ENCODE measurements around the gene WDR81. TPM values are rescaled to one million over a fixed set of nuclear protein-coding genes. Genes with fewer than 3 reads are reported as not detected.
A peak's percentile ranks its signal among the peaks of the same experiment; 100 is the strongest.
"Not testable (repeated sequence)": the region's sequence is repeated elsewhere in the genome, so short reads cannot be mapped to it uniquely, and the experiment has no call there.

WDR81 gene
- total RNA-seq, 1 experiment from 2014 or later = 14.3 TPM

- no peak for DNase-seq
- no peaks in the 10 kb centered on the region for H3K36me3 ChIP-seq (replicated peaks; ENCODE audit: control insufficient read depth, insufficient read depth, low read length)
- no peaks in the 10 kb centered on the region for H3K27me3 ChIP-seq (ENCODE audit: control insufficient read depth, insufficient read depth, low read length)
- no peak overlapping the region for H3K4me3 ChIP-seq (ENCODE audit: insufficient read depth, low read depth, low read length)
These were observed 7.8 kb downstream of the WDR81 start for GRCh38 chr17:1732241-1732832.

GRCh38 chr17:1732833-1733321 lies 8.4 kb downstream of the WDR81 start:
- no peaks in the 10 kb centered on the region for H3K27me3 ChIP-seq (ENCODE audit: control insufficient read depth, insufficient read depth, low read length)
- no peak for DNase-seq

GRCh38 chr17:1733759-1734158 lies 9.3 kb downstream of the WDR81 start:
- no peaks in the 10 kb centered on the region for H3K36me3 ChIP-seq (replicated peaks; ENCODE audit: control insufficient read depth, insufficient read depth, low read length)
- DNase-seq = peak; percentile 47
- no peaks in the 10 kb centered on the region for H3K27me3 ChIP-seq (ENCODE audit: control insufficient read depth, insufficient read depth, low read length)
- H3K4me3 ChIP-seq (ENCODE audit: insufficient read depth, low read depth, low read length) = no peak overlapping the region

More at GRCh38 chr17:1732833-1733321, 8.4 kb downstream of the WDR81 start:
- H3K4me3 ChIP-seq (ENCODE audit: insufficient read depth, low read depth, low read length) = no peak overlapping the region
- H3K36me3 ChIP-seq (replicated peaks; ENCODE audit: control insufficient read depth, insufficient read depth, low read length) = no peaks in the 10 kb centered on the region

GRCh38 chr17:1735418-1735817 lies 10.9 kb downstream of the WDR81 start:
- Histone ChIP-seq H3K27me3 (ENCODE audit: control insufficient read depth, insufficient read depth, low read length) (no peaks in the 10 kb centered on the region), H3K4me3 (ENCODE audit: insufficient read depth, low read depth, low read length) (no peak overlapping the region), H3K36me3 (replicated peaks; ENCODE audit: control insufficient read depth, insufficient read depth, low read length) (no peaks in the 10 kb centered on the region)
- peak; percentile 67 for DNase-seq

DNA sequence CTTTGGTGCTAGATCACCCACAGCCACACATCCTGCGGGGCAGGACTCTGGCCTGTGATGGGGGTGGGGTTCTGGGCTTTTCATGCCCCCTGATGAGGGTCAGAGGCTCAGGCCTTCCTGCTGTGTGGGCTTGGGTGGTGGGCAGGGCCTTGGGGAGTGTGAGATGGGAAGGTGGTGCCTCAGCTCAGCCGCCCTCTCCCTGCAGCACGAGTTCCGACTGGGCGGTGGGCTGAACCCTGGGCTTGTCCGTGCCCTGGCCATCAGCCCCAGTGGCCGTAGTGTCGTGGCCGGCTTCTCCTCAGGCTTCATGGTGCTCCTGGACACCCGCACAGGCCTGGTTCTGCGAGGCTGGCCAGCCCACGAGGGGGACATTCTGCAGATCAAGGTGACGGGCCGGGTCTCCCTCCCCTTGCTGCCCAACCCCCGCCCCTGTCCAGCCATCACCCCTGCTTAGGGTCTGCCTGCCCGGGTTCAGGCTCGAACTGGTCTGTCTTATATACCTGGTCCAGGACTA lies 11.4 kb downstream of the WDR81 start:
- Histone ChIP-seq H3K36me3 (replicated peaks; ENCODE audit: control insufficient read depth, insufficient read depth, low read length) (no peaks in the 10 kb centered on the region), H3K4me3 (ENCODE audit: insufficient read depth, low read depth, low read length) (no peak overlapping the region), H3K27me3 (ENCODE audit: control insufficient read depth, insufficient read depth, low read length) (no peaks in the 10 kb centered on the region)
- DNase-seq = peak; percentile 80

DNA sequence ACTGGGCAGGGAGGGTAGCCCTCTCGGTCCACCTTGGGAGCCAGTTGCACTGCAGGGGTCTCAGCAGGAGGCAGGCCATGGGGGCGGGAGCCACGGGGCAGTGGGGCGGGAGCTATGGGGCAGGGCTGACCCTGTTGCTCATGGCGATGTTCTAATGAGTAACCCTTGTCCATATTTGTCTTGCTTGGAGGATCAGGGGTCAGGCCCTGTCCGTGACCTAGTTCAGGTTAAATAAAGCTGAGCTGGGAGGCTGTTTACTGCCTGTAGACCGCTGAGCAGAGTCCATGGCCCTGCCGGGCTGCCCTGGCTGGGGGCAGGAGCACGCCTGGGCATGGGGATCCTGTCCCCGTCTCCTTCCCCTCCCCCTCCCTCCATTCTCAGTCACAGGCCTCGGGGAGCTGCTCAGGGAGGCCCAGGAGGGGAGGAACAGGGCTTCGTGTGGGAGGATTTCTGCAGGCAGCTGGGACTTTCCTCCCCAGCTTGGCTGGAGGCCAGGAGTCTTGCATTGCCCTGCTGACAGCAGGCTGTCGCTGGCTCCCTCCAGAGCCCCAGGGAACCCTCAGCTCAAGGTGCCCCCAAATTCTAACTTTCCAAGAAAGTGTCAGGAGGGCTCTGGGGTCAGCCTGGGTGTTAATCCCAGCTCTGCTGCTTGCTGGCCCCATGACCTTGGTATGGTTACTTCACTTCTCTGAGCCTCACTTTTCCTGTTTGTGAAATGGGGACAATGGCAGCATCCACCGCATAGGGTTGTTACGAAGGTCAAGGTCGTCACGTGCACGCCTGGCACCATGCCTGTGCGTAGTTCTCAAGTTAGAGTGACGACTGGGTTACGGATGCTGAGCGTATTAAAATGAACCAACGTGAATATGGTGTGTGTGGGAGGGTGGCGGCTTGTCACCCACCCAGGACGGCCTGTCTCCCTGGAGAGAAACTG lies 12.1 kb downstream of the WDR81 start:
- H3K36me3 ChIP-seq (replicated peaks; ENCODE audit: control insufficient read depth, insufficient read depth, low read length) = no peaks in the 10 kb centered on the region
- DNase-seq = peak; percentile 85
- H3K27me3 ChIP-seq (ENCODE audit: control insufficient read depth, insufficient read depth, low read length) = no peaks in the 10 kb centered on the region
- no peak overlapping the region for H3K4me3 ChIP-seq (ENCODE audit: insufficient read depth, low read depth, low read length)

- no peak for DNase-seq
- H3K4me3 ChIP-seq (ENCODE audit: insufficient read depth, low read depth, low read length) = no peak overlapping the region
- no peaks in the 10 kb centered on the region for H3K27me3 ChIP-seq (ENCODE audit: control insufficient read depth, insufficient read depth, low read length)
- H3K36me3 ChIP-seq (replicated peaks; ENCODE audit: control insufficient read depth, insufficient read depth, low read length) = no peaks in the 10 kb centered on the region
These were observed 13.2 kb downstream of the WDR81 start for GRCh38 chr17:1737531-1738291.

- DNase-seq; H3K4me3 ChIP-seq (ENCODE audit: insufficient read depth, low read depth, low read length); H3K27me3 ChIP-seq (ENCODE audit: control insufficient read depth, insufficient read depth, low read length); H3K36me3 ChIP-seq (replicated peaks; ENCODE audit: control insufficient read depth, insufficient read depth, low read length): not testable (repeated sequence)
These were observed 17.4 kb downstream of the WDR81 start for GRCh38 chr17:1741899-1742298.

DNA sequence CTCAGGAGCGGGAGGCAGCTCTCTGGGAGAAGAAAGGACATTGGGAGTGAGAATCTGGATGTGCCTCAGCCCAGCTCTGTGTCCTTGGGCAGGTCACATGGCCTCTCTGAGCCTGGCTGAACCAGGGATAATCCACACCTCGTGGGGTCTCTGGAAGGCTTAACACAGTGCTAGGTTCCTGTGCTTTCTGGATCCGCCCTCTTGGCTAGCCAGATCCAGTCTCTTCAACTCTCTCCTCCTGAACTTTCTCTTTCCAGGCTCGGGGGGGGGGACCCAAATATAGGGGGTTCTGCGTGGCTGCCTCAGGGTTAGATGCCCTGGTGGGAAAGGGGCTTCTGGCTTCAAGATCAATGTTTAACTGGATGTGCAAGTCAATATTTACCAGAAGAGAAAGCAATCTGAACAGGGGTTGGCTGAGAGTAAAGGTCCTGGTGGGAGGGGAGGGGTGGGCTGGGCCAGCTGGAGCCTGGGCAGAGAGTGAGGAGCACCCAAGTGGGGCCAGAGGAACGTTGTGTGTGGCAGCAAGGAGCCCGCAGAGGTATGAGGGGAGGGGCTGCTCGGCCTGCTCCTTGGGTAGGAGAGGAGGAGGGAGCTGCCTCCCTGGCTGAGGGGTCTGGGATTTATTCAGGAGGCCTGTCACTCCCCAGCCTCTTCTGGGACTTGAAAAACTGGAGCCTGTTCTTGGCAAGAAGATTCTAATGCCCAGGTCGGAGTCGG lies 18.0 kb downstream of the WDR81 start, which contains the start of gene SERPINF2:
TSS of gene SERPINF2 (plus strand) at position 501 of the 717 bp plus-strand sequence. CDS start 2,125 bp downstream, outside the sequence.
- Histone ChIP-seq H3K36me3 (replicated peaks; ENCODE audit: control insufficient read depth, insufficient read depth, low read length) (no peaks in the 10 kb centered on the region), H3K4me3 (ENCODE audit: insufficient read depth, low read depth, low read length) (no peak within 1 kb of the TSS), H3K27me3 (ENCODE audit: control insufficient read depth, insufficient read depth, low read length) (no peaks in the 10 kb centered on the region)
- DNase-seq = no peak

GRCh38 chr17:1743088-1743439 lies 18.6 kb downstream of the WDR81 start:
- Histone ChIP-seq H3K36me3 (replicated peaks; ENCODE audit: control insufficient read depth, insufficient read depth, low read length) (no peaks in the 10 kb centered on the region), H3K4me3 (ENCODE audit: insufficient read depth, low read depth, low read length) (no peak overlapping the region), H3K27me3 (ENCODE audit: control insufficient read depth, insufficient read depth, low read length) (no peaks in the 10 kb centered on the region)
- no peak for DNase-seq

DNA sequence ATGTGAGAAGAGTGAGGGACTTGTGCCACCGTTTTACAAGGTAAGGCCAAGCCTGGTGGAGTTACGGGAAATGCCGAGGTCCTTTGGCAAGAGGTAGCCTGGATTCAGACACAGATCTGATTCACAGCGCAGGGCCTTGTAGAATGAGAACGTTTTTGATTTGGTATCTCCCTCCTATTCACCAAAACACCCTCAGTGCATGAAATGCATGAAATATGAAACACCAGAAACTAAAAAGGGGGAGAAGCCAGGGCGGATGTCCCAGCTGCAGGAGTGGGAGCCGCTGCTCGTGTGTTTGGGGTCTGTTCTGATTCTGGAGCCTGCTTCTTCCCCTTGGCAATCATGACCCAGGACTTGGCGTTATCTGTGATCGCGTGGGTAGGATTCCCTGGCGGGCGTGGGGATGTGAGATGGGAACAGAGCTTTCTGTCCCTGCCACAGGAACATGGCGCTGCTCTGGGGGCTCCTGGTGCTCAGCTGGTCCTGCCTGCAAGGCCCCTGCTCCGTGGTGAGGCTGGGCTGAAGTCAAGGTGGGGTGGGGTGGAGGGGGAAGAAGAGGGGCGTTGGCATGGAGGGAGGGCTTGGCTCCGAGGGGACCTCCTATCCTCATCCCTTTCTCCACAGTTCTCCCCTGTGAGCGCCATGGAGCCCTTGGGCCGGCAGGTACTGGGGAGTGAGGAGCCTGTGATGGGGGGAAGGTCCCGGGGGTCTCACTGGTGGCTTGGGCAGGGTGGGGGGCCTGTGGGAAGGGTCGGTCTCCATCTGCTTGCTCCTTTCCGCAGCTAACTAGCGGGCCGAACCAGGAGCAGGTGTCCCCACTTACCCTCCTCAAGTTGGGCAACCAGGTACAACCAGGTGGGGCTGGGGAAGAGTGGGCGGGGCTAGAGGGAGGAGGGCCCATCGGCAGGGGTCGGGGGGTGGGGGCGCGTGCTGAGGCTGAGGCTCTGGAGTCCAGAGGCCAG lies 20.3 kb downstream of the WDR81 start:
- DNase-seq = peak; percentile 89
- no peaks in the 10 kb centered on the region for H3K27me3 ChIP-seq (ENCODE audit: control insufficient read depth, insufficient read depth, low read length)
- no peak overlapping the region for H3K4me3 ChIP-seq (ENCODE audit: insufficient read depth, low read depth, low read length)
- no peaks in the 10 kb centered on the region for H3K36me3 ChIP-seq (replicated peaks; ENCODE audit: control insufficient read depth, insufficient read depth, low read length)

DNA sequence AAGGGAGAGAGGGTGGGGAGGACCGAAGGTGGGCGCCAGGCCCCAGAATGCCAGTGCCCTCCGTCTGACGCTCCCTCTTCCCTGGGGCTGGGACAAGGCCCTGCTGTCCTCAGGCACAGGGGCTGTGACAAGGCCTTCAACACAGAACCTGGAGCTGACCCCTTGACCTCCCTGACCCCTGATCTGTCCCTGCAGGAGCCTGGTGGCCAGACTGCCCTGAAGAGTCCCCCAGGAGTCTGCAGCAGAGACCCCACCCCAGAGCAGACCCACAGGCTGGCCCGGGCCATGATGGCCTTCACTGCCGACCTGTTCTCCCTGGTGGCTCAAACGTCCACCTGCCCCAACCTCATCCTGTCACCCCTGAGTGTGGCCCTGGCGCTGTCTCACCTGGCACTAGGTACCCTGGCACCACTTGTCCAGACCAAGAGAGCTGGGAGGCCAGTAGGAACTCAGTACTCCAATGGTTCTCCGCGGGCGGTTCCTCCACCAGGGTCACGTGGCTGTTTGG lies 21.1 kb downstream of the WDR81 start:
- DNase-seq = no peak
- Histone ChIP-seq H3K36me3 (replicated peaks; ENCODE audit: control insufficient read depth, insufficient read depth, low read length) (no peaks in the 10 kb centered on the region), H3K27me3 (ENCODE audit: control insufficient read depth, insufficient read depth, low read length) (no peaks in the 10 kb centered on the region)

More for the DNA sequence above, 21.1 kb downstream of the WDR81 start:
- H3K4me3 ChIP-seq (ENCODE audit: insufficient read depth, low read depth, low read length) = no peak overlapping the region
